RPMI7951 (cell line): ENCODE results near the gene CNN3. TPM values are rescaled to one million over a fixed set of nuclear protein-coding genes. Genes with fewer than 3 reads are reported as not detected.

ENCODE experiments used
- DNase-seq: peaks from one replicate; pipeline ENCODE4 v3.0.0-alpha.2; 2012; ENCODE audit warnings: low read depth
- total RNA-seq: library from RNA; depleted of rRNA; stranded (reverse); fragments of >200 nt; shearing (Covaris generic); gene quantifications from 2 replicates; pipeline ENCODE4 v1.2.3, GENCODE V29; 2014

The CNN3 gene
- total RNA-seq, 1 experiment from 2014 or later: 321 TPM

DNA sequence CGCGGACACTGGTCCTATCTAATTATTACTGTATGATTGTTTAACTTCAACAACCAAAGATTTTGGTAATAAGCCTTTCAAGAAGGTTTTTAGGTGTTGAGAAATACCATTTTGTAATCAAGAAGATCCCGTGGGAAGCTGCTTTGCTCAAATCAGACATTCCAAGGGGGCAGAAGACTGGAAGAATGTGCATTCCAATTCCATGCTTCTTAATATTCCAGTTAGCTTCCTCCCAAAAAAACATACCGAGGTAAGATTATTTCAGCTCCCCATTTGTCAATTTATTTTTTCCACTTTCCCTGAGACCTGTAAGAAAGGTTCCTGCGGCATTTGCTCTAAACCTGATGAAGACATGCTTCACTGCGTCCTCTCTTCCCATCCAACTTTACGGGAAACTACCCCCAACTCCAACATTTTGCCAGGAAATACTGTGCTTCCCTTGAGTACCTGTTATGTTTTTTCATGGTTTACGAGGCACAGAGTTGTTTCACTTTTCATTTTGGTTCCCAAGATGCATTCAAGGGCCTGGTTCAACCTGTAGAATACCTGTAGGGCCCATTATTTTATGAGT is 4.1 kb downstream of the CNN3 start:
- peak; percentile 48 for DNase-seq

DNA sequence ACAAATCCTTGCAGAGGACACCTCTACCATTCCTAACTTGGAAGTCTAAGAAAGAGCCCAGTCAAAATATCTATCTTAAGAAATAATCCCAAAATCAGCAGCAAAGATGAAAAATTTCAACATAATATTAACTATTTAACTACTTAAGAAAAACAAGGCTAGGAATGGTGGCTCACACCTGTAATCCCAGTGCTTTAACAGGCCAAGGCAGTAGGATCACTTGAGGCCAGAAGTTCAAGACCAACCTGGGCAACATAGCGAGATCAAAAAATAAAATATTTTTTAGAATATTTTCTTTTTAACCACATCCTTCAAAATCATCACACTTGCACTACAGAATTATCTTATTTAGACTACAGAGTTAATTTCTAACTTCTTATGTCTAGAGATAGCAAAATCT is 4.9 kb downstream of the CNN3 start:
- DNase-seq: no peak

DNA sequence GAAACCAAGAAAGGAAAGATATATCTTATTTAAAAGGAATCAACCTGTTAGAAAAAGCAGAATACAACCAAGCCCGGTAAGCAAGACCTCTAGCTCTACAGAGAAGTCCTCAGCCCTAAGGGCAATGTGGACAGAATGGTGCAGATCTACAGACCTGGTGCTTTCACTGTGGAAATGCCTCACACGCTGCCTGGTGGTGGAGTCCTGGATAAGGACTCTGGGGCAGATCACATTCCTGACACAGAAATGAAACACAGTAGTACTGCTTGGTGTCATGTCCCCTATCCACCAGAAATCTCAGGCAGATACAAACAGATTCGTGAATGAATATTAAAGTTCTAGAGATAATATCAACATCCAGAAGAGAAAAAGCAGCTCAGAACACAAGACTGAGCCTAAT is 6.8 kb downstream of the CNN3 start:
- peak; percentile 35 for DNase-seq

DNA sequence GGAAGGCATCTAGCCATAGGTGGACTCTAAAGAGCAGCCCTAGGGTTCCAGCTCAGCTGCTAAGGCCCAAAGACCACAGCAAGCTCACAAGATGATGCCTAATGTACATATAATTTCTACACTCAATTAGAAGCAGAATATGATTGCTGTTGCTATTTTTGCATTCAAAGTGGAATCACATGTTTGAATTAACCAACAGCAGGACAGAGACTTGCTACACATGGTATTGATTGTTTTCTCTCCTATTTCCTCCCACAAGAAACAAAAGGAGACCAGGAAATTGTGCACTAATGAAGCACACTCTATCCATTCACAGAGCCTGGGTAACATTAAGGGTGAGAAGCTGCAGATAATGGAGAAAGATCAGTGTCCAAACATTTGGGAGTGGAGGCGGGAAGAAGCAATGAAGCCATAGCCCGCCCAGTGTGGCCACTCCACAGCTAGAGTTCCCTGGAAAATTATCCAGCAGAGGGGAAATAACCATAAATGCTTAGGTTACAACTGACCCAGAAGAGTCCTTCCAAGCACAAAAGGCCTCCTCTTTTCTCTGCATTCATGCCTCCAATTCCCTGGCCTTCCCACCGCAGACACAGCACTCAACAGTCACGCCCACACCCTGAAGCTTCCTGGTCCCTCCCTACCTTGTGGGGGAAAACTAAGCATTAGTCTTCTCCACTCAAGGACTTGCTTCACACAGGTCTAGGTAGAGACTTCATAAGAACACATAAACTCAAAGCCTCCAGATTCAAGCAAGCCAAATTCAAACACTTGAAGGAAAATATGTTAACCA is 7.5 kb downstream of the CNN3 start:
- peak; percentile 42 for DNase-seq

DNA sequence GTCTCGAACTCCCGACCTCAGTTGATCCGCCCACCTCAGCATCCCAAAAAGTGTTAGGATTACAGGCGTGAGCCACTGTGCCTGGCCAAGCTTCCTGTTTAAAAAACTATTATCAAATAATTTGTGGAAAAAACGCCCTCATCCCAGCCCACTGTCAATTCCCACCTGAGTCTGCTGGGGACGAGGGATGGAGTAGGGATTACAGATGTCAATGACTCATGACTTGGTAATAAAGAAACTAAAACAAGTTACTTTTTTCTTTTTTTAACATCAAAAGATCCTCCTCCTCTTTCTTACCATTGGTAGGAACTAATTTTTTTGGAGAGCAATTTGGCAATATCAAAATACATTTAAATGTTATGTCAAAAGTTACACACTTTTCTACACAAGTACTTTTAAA is 9.7 kb downstream of the CNN3 start:
- no peak for DNase-seq

DNA sequence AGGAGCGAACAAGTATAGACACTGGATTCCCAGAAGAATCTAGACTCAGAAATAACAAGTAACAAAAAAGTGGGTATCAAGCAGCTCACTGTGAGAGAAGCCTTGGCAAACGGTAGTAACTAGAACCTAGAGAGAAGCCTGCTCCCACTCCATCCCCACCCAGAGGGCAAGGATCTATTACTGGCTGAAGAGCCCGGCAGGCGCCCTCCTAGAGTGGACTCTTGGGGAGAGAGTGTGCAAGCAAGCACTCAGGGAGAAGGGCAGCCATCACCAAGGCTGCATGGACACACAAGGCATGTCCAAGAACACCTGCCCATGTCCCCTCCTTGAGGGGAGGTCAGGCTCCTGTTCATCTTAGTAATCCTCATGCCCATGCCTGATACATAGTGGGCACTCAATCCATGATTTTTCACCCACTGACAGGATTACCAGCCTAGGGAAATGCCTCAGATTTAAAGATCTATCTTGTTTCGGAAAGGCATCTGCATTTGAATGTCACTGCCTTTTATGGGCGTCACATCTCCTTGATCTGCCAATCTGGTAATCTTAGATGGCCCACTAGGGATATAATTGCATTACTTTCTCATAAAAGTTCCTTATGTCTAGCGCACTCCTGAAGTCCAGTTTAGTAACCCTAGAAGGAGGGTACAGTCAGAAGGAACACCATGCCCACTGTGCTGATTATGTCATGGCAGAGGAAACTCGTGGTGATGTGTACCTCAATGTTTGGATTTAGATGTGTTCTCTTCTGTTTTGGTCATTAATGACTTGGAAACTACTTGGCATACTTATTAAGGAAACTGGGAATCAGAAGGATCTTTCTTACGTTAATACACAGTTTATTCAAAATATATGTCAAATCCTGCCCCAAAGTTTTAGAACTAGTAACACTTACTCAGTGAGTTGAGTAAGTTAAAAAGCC is 14.4 kb downstream of the CNN3 start:
- no peak for DNase-seq

DNA sequence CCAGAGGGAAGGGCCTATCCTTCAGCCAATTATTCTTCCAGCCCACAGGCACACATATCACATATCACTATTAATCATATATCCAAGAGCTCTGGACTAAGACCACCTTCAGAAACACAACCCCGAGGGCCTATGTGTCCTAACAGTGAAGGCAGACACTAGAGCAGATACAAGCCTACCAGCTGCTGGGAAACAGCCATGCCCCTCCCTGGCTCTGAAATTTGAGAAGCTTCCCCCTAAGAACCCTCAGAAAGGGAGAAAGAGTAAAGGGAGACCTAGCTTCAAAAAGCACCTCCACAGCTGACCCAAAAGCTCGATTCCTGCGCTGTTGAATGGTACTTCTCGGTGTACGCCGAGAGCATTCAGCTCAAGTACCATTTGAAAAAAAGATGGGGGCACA is 17.4 kb downstream of the CNN3 start:
- no peak for DNase-seq

DNA sequence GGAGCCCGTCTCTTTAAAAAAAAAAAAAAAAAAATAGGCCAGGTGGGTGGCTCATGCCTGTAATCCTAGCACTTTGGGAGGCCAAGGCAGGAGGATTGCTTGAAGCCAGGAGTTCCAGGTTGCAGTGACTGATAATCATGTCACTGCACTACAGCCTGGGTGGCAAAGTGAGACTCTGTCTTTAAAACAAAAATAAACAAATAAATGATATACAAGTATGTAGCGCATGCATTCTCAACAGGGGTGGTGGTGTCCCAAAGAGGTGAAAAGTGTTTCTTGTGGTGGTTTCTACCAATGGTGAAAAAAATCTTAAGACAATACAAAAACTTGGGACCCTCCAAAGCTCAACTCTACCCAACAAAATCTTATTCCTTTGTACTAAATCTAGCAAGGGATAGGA is 17.9 kb downstream of the CNN3 start:
- no peak for DNase-seq

DNA sequence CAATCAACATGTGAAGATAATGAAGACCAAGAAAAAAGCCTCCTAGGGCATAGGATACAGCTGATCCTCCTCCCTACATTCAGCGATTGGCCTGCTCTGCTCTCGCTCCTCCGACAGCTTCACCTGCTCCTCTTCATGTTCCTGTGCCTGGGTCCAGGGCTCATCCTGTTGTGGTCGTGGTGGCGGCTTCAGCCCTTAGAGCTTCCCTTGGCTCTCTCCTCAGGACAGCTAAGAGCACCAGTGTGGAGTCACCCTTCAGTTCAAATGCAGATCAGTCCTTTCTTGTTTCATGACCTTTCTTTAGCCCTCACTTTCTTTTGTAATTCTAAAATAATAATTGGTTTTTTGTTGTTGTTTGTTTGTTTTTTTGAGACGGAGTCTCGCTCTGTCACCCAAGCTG is 18.7 kb downstream of the CNN3 start:
- DNase-seq: no peak

DNA sequence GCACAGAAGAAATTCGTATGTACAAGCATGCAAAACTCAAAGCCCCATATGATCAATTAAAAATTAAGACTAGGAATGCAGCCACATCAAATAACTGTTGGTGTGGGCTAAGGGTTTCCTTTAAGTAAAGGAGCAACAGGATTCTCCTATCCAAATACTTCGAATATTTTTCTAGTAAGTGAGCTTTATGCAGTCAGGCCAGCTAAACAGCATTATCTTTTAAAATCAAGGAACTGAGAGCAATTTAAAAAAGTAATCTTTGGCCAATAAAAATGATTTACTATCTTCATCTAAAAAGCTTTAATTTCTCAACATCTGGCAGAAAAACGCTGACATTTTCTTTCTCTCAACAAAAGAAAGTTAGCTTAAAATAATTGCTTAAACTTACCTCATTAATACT is 19.8 kb downstream of the CNN3 start:
- DNase-seq: no peak

DNA sequence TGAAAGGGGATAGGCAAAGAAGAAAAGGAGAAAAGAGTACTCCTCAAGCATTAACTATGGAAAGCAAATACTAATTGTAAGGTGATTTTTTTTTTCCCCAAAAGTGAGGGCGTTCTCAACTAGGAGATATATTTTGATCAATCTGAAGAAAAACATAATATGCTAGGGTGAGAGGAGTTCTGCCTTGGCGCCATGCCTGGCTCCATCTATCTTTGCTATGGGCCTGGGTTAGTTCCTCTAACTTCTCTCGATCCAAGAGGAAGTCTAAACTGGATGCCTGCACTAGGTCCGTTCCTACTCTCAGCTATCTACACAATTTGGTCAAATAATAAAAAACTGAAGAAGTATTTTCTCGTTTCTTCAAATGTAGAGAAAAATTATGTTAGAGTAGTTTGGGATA is 20.5 kb downstream of the CNN3 start:
- DNase-seq: no peak

DNA sequence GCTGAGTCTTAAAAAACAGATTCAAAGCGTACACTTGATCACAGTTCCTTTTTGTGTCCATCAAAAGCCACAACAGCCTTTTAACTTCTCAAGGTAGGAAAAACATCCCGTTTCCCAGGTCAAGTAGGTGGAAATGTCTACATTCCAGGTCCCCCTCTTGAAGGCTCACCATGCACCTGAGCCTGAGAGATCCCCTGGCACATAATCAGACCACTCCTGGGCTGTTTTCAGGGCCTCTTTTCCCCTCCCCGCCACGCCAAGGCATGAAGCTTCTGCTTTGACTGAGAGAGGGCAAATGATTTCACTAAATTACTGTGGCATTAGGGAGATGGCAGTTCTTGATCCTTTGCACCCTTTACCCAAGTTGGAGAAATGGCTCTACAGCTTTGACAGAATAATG is 21.7 kb downstream of the CNN3 start:
- no peak for DNase-seq

DNA sequence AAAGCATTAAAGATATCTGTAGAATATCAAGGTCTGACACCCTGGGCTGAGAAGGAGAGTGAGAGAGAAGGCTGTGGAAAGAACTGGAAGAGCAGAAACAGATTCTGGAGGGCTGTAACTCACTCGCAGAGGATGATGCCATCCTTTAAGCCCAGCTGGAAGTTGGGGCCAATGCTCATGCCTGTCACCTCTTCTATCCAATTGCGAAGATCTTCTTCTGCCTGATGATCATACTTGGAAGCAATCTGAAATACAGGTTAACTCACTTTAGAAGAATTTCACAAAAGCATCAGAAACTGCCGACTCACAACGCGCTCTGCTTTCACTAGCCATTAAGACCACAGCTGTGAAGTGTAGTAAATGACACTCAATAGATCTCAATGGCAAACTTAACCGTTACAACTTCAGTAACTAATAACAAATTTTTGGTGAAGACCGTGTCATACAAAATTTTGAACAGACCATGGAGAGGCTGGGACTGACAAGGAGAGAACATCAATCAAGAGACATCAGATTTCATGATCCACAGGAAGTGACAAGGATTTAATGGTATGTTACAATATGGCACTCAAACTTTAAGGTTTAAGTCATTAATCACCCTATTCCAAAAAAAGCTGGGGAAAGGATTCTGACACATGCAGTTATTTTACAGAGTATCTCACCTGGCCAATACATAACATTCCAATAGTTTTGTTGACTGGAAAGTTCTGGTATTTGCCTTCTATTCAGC is 23.5 kb downstream of the CNN3 start:
- DNase-seq: no peak

DNA sequence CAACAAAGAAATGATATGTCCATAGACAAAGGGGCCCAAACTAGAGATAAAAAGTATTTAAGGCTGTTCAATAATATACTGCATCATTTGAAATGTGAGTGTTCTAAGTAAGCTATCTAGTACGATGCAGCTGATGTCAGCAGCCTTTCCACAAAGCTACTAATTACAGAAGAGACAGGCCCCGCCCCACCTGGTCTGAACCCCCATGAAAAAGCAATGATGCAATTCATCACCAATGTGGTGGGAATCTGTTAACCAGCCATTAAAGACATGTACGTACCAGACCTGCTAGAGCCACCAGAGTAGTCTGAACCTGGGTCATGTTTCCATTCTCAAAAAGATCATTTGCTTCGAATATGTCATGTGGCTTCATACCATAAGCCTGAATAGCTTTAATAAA is 25.1 kb downstream of the CNN3 start:
- DNase-seq: no peak

DNA sequence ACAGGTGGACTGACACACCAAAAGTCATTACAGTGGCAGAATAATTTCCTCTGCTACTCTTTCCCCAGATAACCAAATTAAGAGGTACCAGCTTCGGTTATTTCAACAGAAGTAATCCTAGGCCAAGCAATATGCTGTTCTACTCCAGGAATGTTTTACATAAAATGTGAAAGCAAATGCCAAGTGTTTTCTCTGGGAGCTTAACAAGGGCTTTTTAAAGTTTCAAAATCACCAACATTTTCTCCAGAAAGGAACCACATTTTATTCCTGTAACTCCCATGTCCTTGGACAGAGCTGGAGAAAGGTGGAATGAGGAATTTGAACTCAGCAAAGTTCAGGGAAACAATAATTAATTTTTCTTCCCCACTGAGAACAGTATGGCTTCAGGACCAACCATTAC is 27.2 kb downstream of the CNN3 start:
- DNase-seq: no peak

DNA sequence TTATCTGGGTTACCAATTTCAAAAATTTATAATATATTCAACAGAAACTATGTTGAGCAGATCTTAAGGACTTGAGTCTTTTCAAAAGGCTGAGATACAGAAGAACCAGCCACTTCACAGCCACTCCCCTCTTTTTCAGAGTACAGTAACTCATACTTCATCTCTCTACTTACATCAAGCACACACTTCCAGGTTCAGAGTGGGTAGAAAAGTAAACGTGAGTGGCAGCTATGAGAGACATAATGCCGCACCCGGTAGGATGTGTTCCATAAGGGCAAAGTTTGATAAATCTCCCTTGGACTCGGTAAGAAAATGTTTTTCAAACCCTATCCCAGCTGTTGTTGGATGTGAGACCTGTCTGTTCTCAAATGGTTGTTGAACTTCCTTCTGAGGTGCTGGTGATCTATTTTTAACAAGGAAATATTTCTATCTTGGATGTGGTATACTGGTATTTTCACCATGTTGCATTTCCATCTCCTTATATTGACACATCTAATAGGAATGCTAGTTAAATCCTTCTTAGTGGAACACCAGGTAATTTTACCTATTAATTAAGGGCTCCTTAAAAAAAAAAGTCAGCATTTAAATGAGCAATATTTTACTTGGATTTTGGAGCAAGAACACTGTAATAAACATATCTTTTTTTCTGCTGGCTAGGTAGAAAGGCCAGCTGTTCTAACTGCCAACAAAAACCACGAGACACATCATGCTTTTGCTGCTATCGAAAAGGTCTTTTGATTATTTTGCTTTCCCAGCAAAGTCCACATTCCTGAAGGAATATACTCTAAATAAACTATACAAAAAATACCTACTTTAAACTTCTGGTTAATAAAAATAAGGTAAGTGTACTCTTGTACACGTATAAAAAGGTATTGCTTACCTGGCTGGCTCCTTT is 28.2 kb downstream of the CNN3 start:
- no peak for DNase-seq

DNA sequence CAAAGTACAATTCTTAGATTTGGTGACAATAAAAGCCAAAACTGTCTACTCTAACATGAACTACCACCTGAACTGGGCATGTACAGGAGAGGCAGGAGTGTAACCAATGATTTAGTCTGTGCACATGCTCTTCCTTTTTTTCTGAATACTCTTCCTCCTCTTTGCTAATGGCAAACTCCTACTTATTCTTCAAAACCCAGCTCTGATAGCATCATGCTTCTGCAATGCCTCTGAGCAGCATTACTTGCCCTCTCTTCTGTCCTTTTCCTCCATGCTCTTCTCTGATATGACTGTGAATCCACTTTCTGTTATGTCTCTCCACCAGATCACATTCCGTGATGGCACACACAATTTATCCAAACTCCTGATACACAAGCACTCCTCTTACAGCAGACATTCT is 31.4 kb downstream of the CNN3 start:
- DNase-seq: no peak

DNA sequence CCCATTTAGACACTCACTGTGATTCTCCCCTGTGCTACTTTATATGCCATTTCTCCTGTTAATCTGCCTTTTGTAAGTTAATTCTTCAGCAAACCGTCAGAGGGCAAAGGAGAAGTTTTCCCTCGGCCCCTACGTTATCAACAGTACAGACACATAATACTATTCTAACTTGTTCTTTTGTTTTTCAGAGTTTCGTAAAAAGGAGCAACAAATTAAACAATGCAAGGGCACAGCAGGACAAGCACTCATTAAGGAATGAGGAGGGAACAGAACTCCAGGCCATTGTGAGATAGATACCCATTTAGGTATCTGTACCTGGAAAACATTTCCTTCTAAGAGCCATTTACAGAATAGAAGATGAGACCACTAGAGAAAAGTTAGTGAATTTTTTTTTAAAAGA is 32.3 kb downstream of the CNN3 start:
- DNase-seq: no peak

DNA sequence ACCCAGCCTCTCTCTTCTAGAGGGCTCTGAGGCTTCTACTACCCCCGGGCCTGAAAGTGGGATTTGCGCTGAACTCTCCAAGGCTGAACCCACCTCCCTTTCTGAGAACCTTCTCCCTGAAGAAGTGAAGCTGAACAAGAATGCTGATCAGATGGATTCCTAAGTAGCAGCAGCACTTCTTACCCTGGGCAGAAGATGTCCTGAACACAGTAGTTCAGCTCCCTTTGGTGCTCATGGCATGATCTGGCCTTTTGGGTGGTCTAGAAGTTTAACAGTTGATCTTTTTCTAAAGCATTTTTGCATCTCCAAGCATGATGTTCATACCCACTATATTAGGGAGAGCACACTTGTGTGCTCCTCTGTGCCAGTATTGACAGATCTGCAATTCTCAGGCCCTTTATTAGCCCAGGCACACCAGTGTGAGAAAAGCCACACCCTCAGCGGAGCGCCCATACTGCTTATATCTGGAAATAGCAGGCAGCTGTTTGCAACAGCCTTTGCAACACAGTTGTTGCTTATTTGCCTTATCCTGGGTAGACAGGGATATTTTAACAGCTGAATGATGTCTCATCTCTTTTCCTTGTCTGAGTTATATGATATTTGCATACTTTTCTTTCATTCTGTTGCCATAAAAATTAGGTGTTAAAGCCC is 34.2 kb downstream of the CNN3 start:
- no peak for DNase-seq

DNA sequence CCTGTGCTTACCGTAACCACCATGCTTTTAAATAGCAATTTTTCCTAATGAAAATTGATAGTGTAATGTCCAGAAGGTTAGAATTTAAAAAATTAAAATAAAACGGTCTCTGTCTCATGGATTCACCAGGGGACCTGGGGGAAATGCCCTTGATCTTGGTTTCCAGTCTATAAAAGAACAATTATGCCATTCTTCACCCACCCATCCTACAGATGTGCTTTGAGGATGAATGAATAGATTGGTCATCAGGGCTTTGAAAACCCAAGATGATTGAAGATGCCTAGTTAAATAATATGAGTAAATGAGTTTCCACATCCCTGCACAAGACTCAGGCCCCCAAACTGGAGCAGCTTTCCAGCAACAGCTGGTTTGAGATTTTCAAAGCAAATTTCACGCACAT is 38.7 kb downstream of the CNN3 start:
- DNase-seq: peak; percentile 45
